ENCODE data around the gene CCNI2. TPM values are rescaled to one million over a fixed set of nuclear protein-coding genes. Genes with fewer than 3 reads are reported as not detected.

The CCNI2 gene
- total and polyA plus RNA-seq, 2 donors (not counting 3 experiments of a cell fraction or from before 2014, with no cell fraction given), result 0.25 to 0.53 TPM

- Histone ChIP-seq H2AFZ (ENCODE audit: low read depth, low read length) (peak within 1 kb of the TSS; percentile 88), H4K20me1 (replicated peaks; ENCODE audit: control insufficient read depth, extremely low read depth, insufficient read depth, low read length) (no peaks in the 10 kb centered on the region), H3K4me1 (ENCODE audit: control insufficient read depth, extremely low read depth, insufficient read depth, low read length) (peaks cover 11% of the 10 kb centered on the region), H3K9ac (replicated peaks; ENCODE audit: extremely low read depth, insufficient read depth, low read length) (peak within 1 kb of the TSS; percentile 59), H3K4me2 (ENCODE audit: insufficient read depth, low read length) (peak within 1 kb of the TSS; percentile 84), H3K27me3 (ENCODE audit: control insufficient read depth in 2 of 2, insufficient read depth in 2 of 2, low read length in 2 of 2) (peaks cover 1 to 4% of the 10 kb centered on the region in 2 experiments), H3K9me3 (replicated peaks; ENCODE audit: control insufficient read depth, insufficient read depth, low read length) (no peaks in the 10 kb centered on the region), H3K4me3 (replicated peaks in 1 of 3; ENCODE audit: insufficient read depth in 1 of 3, low read depth in 1 of 3, low read length in 3 of 3) (peak within 1 kb of the TSS; percentile 54 to 79 (median 72)), H3K27ac (ENCODE audit: insufficient read depth, low read depth, low read length) (no peak within 1 kb of the TSS), H3K79me2 (ENCODE audit: control insufficient read depth, insufficient read depth, low read length) (peaks cover 4% of the 10 kb centered on the region), H3K36me3 (ENCODE audit: control insufficient read depth in 2 of 2, extremely low read depth in 1 of 2, insufficient read depth in 2 of 2, low read length in 2 of 2) (no peaks in the 10 kb centered on the region), H3K9me1 (replicated peaks; ENCODE audit: control insufficient read depth, extremely low read depth, insufficient read depth, low read length) (no peaks in the 10 kb centered on the region)
- FAIRE-seq (peak; percentile 92), DNase-seq (ENCODE audit: low read depth, low spot score) (peak; percentile 96)
- BruUV-seq (replicated peaks), result no TSS peak
- TF ChIP-seq MYC (IDR thresholded peaks at IDR 0.05; ENCODE audit: low read depth, low read length) (no peak), POLR2A (IDR thresholded peaks at IDR 0.05; ENCODE audit: low read depth, low read length) (peak; percentile 80), FOS (IDR thresholded peaks at IDR 0.05; ENCODE audit: borderline replicate concordance, insufficient read depth, low read length) (no peak)
- intact Hi-C loops (cut with micrococcal nuclease) (loop anchor here (5.0 kb wide), 1 partner anchor 130 kb away; the partner anchor contains the start of genes GDF9 and UQCRQ), dilution Hi-C loops (cut with MboI; ENCODE audit: extremely low pct_ligation_motif_present, low sequenced_read_pairs) (no loop called here)
- ChIA-PET CTCF (interaction anchor here (0.6 to 2.3 kb wide), 8 partner anchors 10 to 350 kb away, joined by 4 to 16 read pairs (median 6); partner anchors contain the start of gene CCNI2), POLR2A (interaction anchor here (0.5 kb wide), 2 partner anchors 23 to 290 kb away, joined by 4 to 5 read pairs; no protein-coding TSS in a partner anchor)
Measured at GRCh38 chr5:132736853-132737833, 10.1 kb upstream of the CCNI2 start, which contains the start of gene KIF3A. Gene KIF3A, minus strand, starts transcription at chr5:132737546. Its CDS starts 127 bp downstream, at chr5:132737419.

GRCh38 chr5:132737982-132738681 is 9.1 kb upstream of the CCNI2 start:
- intact Hi-C loops (cut with micrococcal nuclease) (loop anchor here (5.0 kb wide), 1 partner anchor 129 kb away; the partner anchor contains the start of genes GDF9 and UQCRQ), dilution Hi-C loops (cut with MboI; ENCODE audit: extremely low pct_ligation_motif_present, low sequenced_read_pairs) (no loop called here)
- peaks cover 11% of the 10 kb centered on the region for H3K4me1 ChIP-seq (ENCODE audit: control insufficient read depth, extremely low read depth, insufficient read depth, low read length)
- no peaks in the 10 kb centered on the region for H3K9me1 ChIP-seq (replicated peaks; ENCODE audit: control insufficient read depth, extremely low read depth, insufficient read depth, low read length)
- DNase-seq (ENCODE audit: low read depth, low spot score) (no peak), FAIRE-seq (no peak)
- H3K27ac ChIP-seq (ENCODE audit: insufficient read depth, low read depth, low read length), result no peak overlapping the region
- peak overlapping the region; percentile 74 for H3K4me2 ChIP-seq (ENCODE audit: insufficient read depth, low read length)
- TF ChIP-seq EZH2 (IDR thresholded peaks at IDR 0.05; ENCODE audit: borderline replicate concordance, low read depth, low read length, severe bottlenecking), result no peak
- no peak for TF ChIP-seq FOS (IDR thresholded peaks at IDR 0.05; ENCODE audit: borderline replicate concordance, insufficient read depth, low read length)
- TF ChIP-seq POLR2AphosphoS5 (IDR thresholded peaks at IDR 0.05; ENCODE audit: insufficient read depth, low read depth, low read length), result no peak
- no peak for TF ChIP-seq GATA2 (IDR thresholded peaks at IDR 0.05; ENCODE audit: insufficient read depth, insufficient read length, low read depth, low read length)
- no peak for TF ChIP-seq MYC (IDR thresholded peaks at IDR 0.05; ENCODE audit: low read depth, low read length)
- TF ChIP-seq JUN (IDR thresholded peaks at IDR 0.05; ENCODE audit: borderline replicate concordance, insufficient read depth, insufficient read length, low read depth), result no peak
- no peak for TF ChIP-seq MAX (IDR thresholded peaks at IDR 0.05; ENCODE audit: insufficient read depth, insufficient read length)
- no peak for TF ChIP-seq POLR2A (IDR thresholded peaks at IDR 0.05; ENCODE audit: low read depth, low read length)
- no peak for TF ChIP-seq CTCF (IDR thresholded peaks at IDR 0.05; ENCODE audit: extremely low read depth in 1 of 2, insufficient read depth in 1 of 2, low read depth in 1 of 2, low read length in 2 of 2)
- ChIA-PET POLR2A (interaction anchor here (0.5 kb wide), 2 partner anchors 24 to 291 kb away, joined by 4 to 5 read pairs; no protein-coding TSS in a partner anchor), CTCF (interaction anchor here (0.6 to 2.3 kb wide), 8 partner anchors 9 to 350 kb away, joined by 4 to 16 read pairs (median 6); partner anchors contain the start of gene CCNI2)
- no TSS peak for BruUV-seq (replicated peaks)
- no peak overlapping the region for H3K9ac ChIP-seq (replicated peaks; ENCODE audit: extremely low read depth, insufficient read depth, low read length)
- no peaks in the 10 kb centered on the region for H3K36me3 ChIP-seq (ENCODE audit: control insufficient read depth in 2 of 2, extremely low read depth in 1 of 2, insufficient read depth in 2 of 2, low read length in 2 of 2)
- peak overlapping the region in 1 of 3 experiments; percentile 72 for H3K4me3 ChIP-seq (replicated peaks in 1 of 3; ENCODE audit: insufficient read depth in 1 of 3, low read depth in 1 of 3, low read length in 3 of 3)
- peaks cover 2 to 6% of the 10 kb centered on the region in 2 experiments for H3K27me3 ChIP-seq (ENCODE audit: control insufficient read depth in 2 of 2, insufficient read depth in 2 of 2, low read length in 2 of 2)
- H4K20me1 ChIP-seq (replicated peaks; ENCODE audit: control insufficient read depth, extremely low read depth, insufficient read depth, low read length), result no peaks in the 10 kb centered on the region
- H3K79me2 ChIP-seq (ENCODE audit: control insufficient read depth, insufficient read depth, low read length), result peaks cover 4% of the 10 kb centered on the region
- H3K9me3 ChIP-seq (replicated peaks; ENCODE audit: control insufficient read depth, insufficient read depth, low read length), result no peaks in the 10 kb centered on the region
- peak overlapping the region; percentile 86 for H2AFZ ChIP-seq (ENCODE audit: low read depth, low read length)
